Stimulated activated CD4-positive, alpha-beta T cell treated with anti-CD3 and anti-CD28 coated beads, Interleukin-2, amount 100 ng/mL, for 48 hours (primary cell): ENCODE measurements around the gene SLC25A14.
"Not testable (repeated sequence)": the region's sequence is repeated elsewhere in the genome, so short reads cannot be mapped to it uniquely, and the experiment has no call there.

Source experiments
- DNase-seq, 2 donors: peaks; one replicate each; pipeline ENCODE4 v3.0.0-alpha.2; 2020

Gene SLC25A14

DNA sequence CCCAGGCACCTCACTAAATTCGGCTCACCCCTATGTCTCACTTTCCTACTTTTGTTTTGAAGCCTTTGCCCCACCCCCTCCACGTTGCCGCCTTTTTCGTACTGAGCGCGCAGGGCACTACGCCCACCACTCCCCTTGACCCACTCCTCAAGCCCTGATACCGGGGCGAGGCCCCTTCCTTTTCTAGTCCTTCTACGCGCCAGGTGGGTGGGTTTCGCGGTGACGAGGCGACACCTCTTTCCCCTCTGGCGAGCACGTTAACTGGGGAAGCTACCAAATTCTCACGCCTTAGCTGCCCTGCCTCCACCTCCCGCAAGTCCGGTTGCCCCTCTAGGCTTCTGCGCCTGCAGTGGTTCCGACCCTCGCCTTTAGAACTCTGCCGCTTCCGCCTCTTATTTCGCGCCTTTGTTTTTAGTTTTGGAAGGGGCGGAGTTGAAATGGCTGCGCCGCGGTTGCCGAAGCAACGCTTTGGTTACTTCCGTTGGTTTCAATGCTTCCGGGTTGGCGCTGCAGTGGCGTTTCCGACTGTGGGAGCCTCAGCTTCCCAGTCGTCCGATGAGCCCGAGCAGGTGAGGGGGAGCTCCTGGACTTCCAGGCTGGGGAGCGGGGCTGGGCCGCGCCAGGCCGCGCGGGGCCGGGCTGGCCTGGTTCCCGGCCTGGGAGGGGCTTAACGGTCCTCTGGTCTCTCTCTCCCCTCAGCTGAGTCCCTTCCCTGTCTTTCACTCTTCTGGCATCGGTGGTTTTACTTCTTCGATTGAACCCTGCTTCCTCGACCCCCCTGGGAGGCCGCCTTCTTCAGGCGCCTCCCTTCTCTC lies at the start of gene SLC25A14:
Gene SLC25A14, plus strand, starts transcription at position 512 of the 815 bp plus-strand sequence. CDS start 360 bp downstream, outside the sequence.
- DNase-seq, result peak; percentile 47 to 49

DNA sequence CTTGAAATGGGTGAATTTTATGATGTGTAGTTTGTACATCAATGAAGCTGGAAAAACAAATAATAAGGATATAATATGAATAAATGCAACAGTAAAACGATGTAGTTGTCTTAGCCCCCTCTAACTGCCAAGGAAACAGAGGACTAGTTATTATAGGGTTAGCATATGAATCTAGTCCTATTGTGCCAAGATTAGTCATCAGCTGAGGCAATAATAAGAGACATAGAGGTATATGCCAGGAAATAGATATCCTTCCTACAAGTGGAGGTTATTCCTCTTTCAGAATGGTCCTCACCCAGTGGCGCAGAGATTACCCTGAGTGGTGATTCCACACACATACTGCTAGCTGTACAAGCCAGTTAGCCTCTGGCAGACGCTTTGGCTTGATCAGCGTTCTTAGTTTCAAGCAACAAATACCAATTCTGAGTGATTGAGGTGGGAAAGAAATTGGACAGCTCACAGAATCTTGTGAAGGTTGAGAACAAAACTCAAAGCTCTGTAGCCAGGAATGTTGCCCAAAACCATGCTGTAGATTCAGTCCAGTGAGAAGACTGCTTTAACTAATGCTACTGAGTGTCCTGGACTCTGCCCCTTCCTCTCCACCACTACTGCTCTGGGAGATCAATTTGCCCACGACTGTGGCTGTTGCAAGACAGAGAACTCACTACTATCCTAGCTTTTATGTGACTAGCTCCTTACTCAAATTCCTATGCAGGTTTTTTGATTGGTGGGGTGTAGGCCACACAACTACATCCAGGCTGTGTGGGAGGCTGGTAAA lies 44.0 kb upstream of the SLC25A14 start:
- DNase-seq, result no peak

- no peak for DNase-seq
These were observed 43.4 kb upstream of the SLC25A14 start for GRCh38 chrX:130296297-130296678.

DNA sequence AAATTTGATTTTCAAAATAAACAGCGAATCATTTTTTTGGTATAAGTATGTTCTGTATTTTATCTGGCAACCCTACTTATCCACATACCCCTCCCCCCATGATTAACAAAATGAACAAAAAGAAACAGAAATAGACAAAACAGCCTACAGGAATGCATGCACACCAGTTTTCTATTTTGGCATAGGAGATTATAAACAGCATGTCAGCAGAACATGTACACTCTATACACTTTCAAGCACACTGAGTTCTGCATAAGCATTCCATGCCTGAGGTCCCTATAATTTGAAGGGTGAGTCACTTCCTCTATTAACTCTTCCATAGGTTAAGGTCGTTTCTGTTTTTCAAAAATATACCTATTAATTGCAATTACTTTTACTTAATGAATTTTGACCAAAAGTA lies 43.0 kb upstream of the SLC25A14 start:
- DNase-seq, result no peak

GRCh38 chrX:130299279-130300009 lies 40.3 kb upstream of the SLC25A14 start:
- DNase-seq, result no peak

DNA sequence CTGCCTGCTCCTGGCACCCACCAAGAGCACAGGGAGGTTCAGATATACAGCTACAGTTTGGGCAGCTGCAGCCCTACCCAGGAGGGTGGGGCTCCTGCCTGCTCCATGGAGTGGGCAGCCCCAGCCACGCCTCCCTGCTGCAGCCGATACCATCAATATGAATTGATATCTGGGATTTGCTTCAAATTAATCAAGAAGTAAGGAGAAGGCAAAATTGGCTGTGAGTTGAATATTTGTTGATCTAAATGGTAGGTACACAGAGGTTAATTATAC lies 39.8 kb upstream of the SLC25A14 start:
- no peak for DNase-seq

GRCh38 chrX:130301405-130301804 lies 38.3 kb upstream of the SLC25A14 start:
- DNase-seq, result no peak

GRCh38 chrX:130301977-130302376 lies 37.7 kb upstream of the SLC25A14 start:
- DNase-seq, result no peak

- DNase-seq, result no peak
These were observed 34.9 kb upstream of the SLC25A14 start for GRCh38 chrX:130304587-130305368.

GRCh38 chrX:130319886-130320285 lies 19.8 kb upstream of the SLC25A14 start:
- DNase-seq, result not testable (repeated sequence)

- no peak for DNase-seq
These were observed 18.2 kb upstream of the SLC25A14 start for GRCh38 chrX:130321550-130321949.

- no peak for DNase-seq
These were observed 9.6 kb upstream of the SLC25A14 start for GRCh38 chrX:130330146-130330545.

DNA sequence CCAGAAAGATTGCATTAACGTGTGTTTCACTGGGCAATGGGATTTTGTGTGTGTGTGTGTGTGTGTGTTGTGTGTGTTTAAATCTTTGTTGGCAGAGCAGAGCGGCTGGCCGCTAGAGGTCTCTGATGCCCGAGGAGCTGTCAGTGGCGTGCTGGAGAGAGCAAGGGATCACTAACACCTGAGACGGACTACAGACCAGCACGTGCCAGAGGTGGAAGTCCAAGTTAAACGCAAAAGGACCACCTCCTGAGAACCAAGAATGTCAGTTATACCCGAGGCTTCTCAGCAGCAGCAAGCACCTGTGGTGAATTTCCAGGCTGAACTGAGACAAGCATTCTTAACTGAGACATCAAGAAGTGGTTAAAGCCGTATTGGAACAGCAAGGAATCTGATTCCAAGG lies 9.0 kb upstream of the SLC25A14 start:
- peak; percentile 8 to 29 for DNase-seq

GRCh38 chrX:130336531-130336930 lies 3.2 kb upstream of the SLC25A14 start:
- no peak for DNase-seq

DNA sequence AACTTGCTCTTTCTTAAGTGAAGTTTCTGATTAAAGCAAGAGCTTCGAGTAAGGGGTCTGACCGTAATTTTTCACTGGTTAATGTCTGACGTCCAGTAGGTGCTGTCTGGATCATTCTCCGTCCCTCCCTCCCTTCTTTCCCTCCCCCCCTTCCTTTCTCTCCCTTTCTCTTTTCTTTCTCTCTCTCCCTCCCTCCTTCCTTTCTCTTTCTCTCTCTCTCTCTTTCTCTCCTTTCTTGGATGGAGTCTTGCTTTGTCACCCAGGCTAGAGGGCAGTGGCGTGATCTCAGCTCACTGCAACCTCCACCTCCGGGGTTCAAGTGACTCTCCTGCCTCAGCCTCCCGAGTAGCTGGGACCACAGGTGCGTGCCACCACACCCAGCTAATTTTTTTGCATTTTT lies 850 bp upstream of the SLC25A14 start:
- not testable (repeated sequence) for DNase-seq

DNA sequence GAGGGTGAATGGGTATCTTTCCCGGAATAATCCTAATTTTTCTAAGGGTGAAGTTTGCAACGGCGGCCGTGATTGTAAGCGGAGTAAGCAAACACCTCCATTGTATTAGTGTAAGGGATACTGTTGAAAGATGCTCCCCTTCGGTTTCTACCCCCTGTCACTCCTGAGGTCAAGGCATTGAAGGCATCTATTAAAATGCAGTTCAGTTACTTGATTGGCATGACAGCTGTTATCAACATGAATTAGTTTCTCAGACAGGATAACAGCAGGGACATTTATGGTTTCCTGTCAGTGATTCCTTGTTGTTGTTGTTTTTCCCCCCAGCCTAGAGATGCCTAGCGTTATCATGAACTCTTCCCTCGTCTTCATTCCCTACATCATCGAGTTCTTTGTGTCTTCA lies 552 bp downstream of the SLC25A14 start:
- DNase-seq, result no peak

DNA sequence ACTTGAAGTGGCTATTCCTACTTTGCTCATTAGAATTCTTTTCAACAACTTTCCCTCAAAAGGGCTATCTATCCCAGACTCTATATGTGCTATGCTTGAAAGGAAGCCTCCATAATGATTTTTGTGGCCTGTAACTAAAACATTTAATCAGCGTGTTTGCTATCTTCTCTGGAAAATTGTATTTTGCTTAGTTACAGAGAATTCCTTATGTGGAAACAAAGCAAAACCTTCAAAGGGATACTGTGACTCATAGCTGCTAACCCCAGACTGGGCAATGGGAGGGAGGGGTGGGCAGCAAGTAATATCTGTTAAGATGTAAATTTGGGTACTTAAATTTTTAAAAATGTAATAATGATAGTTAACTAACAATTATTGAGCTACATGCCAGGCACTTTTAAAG lies 3.7 kb downstream of the SLC25A14 start:
- DNase-seq, result no peak

GRCh38 chrX:130347321-130347720 lies 7.6 kb downstream of the SLC25A14 start:
- DNase-seq, result no peak

DNA sequence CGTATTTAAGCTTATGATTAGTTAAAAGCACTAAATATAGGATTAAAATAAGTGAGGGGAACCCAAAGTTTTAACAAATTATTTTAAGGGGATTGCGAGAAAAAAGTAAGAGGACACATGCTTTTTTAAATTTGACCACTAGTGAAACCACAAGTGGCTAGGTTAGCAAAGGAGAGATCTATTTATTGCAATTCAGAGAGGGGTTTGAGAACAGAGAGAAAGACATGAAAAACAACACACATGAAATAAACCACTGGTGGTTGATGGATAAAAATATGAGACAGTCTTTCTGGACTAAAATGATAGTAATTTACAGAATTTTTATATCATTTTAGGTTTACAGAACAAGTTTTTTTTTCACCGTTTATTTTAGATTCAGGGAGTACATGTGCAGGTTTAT lies 11.8 kb downstream of the SLC25A14 start:
- DNase-seq, result no peak

DNA sequence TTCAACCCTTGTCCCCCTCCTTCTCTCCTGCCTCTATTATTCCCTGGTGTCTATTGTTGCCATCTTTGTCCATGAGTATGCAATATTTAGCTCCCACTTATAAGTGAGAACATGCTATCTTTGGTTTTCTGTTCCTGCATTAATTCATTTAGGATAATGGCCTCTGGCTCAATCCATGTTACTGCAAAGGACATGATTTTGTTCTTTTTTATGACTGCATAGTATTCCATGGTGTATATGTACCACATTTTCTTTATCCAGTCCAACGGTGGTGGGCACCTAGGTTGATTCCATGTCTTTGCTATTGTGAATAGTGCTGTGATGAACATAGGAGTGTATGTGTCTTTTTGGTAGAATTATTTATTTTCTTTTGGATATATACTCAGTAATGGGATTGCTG lies 12.3 kb downstream of the SLC25A14 start:
- DNase-seq, result not testable (repeated sequence)

DNA sequence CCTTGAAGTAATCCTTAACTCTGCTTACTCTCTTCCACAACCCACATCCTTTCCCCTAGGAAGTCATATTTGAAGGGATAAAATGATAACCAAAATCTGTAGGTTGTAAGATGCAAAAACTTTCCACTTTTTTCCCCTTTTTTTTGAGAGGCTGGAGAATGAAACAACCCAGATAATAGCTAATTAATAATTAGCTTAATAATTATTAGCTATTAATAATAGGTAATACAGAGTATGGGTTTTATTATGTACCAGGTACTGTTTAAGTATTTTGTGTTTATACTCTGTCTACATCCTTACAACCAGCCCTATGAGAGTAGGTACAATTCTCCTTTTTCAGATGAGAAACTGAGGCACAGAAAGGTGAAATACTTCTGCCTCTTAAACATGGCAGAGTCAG lies 36.4 kb downstream of the SLC25A14 start:
- DNase-seq, result no peak

GRCh38 chrX:130378024-130378669 lies 38.4 kb downstream of the SLC25A14 start:
- DNase-seq, result no peak
